ENCODE measurements around the gene IL4R.

Gene IL4R

GRCh38 chr16:27333104-27333503 lies 19.3 kb downstream of the IL4R start:
- peaks cover 26% of the 10 kb centered on the region for H3K4me1 Mint-ChIP-seq
- TF ChIP-seq CTCF (IDR thresholded peaks at IDR 0.05; ENCODE audit: unreplicated experiment in 3 of 3): no peak
- H3K27ac Mint-ChIP-seq: no peak overlapping the region
- no peak overlapping the region for H3K4me3 Mint-ChIP-seq
- H3K9me3 Mint-ChIP-seq: no peaks in the 10 kb centered on the region
- H3K27me3 Mint-ChIP-seq (ENCODE audit: low read depth): no peaks in the 10 kb centered on the region
- peaks cover 16% of the 10 kb centered on the region for H3K36me3 Mint-ChIP-seq (ENCODE audit: low read depth)

GRCh38 chr16:27333549-27333948 lies 19.8 kb downstream of the IL4R start:
- no peak for TF ChIP-seq CTCF (IDR thresholded peaks at IDR 0.05; ENCODE audit: unreplicated experiment in 3 of 3)
- peaks cover 26% of the 10 kb centered on the region for H3K4me1 Mint-ChIP-seq
- H3K9me3 Mint-ChIP-seq: no peaks in the 10 kb centered on the region
- H3K27me3 Mint-ChIP-seq (ENCODE audit: low read depth): no peaks in the 10 kb centered on the region
- peaks cover 19% of the 10 kb centered on the region for H3K36me3 Mint-ChIP-seq (ENCODE audit: low read depth)
- H3K27ac Mint-ChIP-seq: no peak overlapping the region
- H3K4me3 Mint-ChIP-seq: no peak overlapping the region

- Mint-ChIP-seq H3K9me3 (no peaks in the 10 kb centered on the region), H3K36me3 (ENCODE audit: low read depth) (peaks cover 22% of the 10 kb centered on the region), H3K27ac (no peak overlapping the region), H3K4me3 (no peak overlapping the region), H3K27me3 (ENCODE audit: low read depth) (no peaks in the 10 kb centered on the region), H3K4me1 (peaks cover 21% of the 10 kb centered on the region)
- no peak for TF ChIP-seq CTCF (IDR thresholded peaks at IDR 0.05; ENCODE audit: unreplicated experiment in 3 of 3)
Observed at GRCh38 chr16:27334192-27334764, 20.5 kb downstream of the IL4R start.

- Mint-ChIP-seq H3K4me3 (no peak overlapping the region), H3K27ac (peak overlapping the region in 1 of 3 experiments; percentile 46), H3K27me3 (ENCODE audit: low read depth) (no peaks in the 10 kb centered on the region), H3K9me3 (no peaks in the 10 kb centered on the region), H3K4me1 (peaks cover 16% of the 10 kb centered on the region), H3K36me3 (ENCODE audit: low read depth) (peaks cover 22% of the 10 kb centered on the region)
- no peak for TF ChIP-seq CTCF (IDR thresholded peaks at IDR 0.05; ENCODE audit: unreplicated experiment in 3 of 3)
Observed at GRCh38 chr16:27334838-27335237, 21.1 kb downstream of the IL4R start.

GRCh38 chr16:27335349-27336053 lies 21.7 kb downstream of the IL4R start:
- Mint-ChIP-seq H3K36me3 (ENCODE audit: low read depth) (peaks cover 22% of the 10 kb centered on the region), H3K27ac (peak overlapping the region in 1 of 3 experiments; percentile 11), H3K27me3 (ENCODE audit: low read depth) (no peaks in the 10 kb centered on the region), H3K4me1 (peaks cover 13% of the 10 kb centered on the region), H3K9me3 (no peaks in the 10 kb centered on the region), H3K4me3 (no peak overlapping the region)
- no peak for TF ChIP-seq CTCF (IDR thresholded peaks at IDR 0.05; ENCODE audit: unreplicated experiment in 3 of 3)

- H3K9me3 Mint-ChIP-seq: no peaks in the 10 kb centered on the region
- H3K27me3 Mint-ChIP-seq (ENCODE audit: low read depth): no peaks in the 10 kb centered on the region
- no peak overlapping the region for H3K27ac Mint-ChIP-seq
- H3K36me3 Mint-ChIP-seq (ENCODE audit: low read depth): peaks cover 30% of the 10 kb centered on the region
- H3K4me1 Mint-ChIP-seq: peaks cover 11% of the 10 kb centered on the region
- H3K4me3 Mint-ChIP-seq: no peak overlapping the region
- TF ChIP-seq CTCF (IDR thresholded peaks at IDR 0.05; ENCODE audit: unreplicated experiment in 3 of 3): no peak
Observed at GRCh38 chr16:27337024-27337423, 23.2 kb downstream of the IL4R start.

All from nephron (organoid).